Chondrocyte (in vitro differentiated cells): ENCODE results near the gene TAP2. TPM values are rescaled to one million over a fixed set of nuclear protein-coding genes. Genes with fewer than 3 reads are reported as not detected.

Experiments used
- DNase-seq: peaks from one replicate; pipeline ENCODE4 v3.0.0; 2021; ENCODE audit warnings: mixed read lengths, low spot score
- H3K27ac Mint-ChIP-seq: one replicate; pipeline ENCODE4 v1.8.0; 2021; ENCODE audit warnings: mild to moderate bottlenecking, moderate library complexity, mixed read lengths; ENCODE audit not compliant: unreplicated experiment
- H3K27me3 Mint-ChIP-seq: 2 replicates; pipeline ENCODE4 v1.8.0; 2021; ENCODE audit warnings: low read depth, mixed read lengths
- H3K36me3 Mint-ChIP-seq: 2 replicates; pipeline ENCODE4 v1.8.0; 2021; ENCODE audit warnings: low read depth, mixed read lengths
- H3K4me1 Mint-ChIP-seq: 2 replicates; pipeline ENCODE4 v1.8.0; 2021; ENCODE audit warnings: low read depth, mild to moderate bottlenecking, mixed read lengths
- H3K4me3 Mint-ChIP-seq: one replicate; pipeline ENCODE4 v1.8.0; 2021; ENCODE audit warnings: mild to moderate bottlenecking, moderate library complexity, mixed read lengths; ENCODE audit not compliant: unreplicated experiment
- H3K9me3 Mint-ChIP-seq: 2 replicates; pipeline ENCODE4 v1.8.0; 2021; ENCODE audit warnings: low read depth, mixed read lengths
- total RNA-seq: library from RNA; stranded (reverse); gene quantifications from 3 replicates; pipeline ENCODE4 v1.2.1, GENCODE V29; 2021
- TF ChIP-seq, protein P1 (sequence below): fragments of 200-600 bp; sonication (generic); IDR thresholded peaks from 2 replicates; pipeline ENCODE4 v1.5.0; 2021; ENCODE audit warnings: antibody characterized with exemption, mild to moderate bottlenecking, moderate library complexity

TAP2 gene
- total RNA-seq, 1 donor from 2014 or later, result 20.3 TPM

GRCh38 chr6:32867554-32868256 lies 29.2 kb upstream of the TAP2 start:
- TF ChIP-seq, protein P1, sequence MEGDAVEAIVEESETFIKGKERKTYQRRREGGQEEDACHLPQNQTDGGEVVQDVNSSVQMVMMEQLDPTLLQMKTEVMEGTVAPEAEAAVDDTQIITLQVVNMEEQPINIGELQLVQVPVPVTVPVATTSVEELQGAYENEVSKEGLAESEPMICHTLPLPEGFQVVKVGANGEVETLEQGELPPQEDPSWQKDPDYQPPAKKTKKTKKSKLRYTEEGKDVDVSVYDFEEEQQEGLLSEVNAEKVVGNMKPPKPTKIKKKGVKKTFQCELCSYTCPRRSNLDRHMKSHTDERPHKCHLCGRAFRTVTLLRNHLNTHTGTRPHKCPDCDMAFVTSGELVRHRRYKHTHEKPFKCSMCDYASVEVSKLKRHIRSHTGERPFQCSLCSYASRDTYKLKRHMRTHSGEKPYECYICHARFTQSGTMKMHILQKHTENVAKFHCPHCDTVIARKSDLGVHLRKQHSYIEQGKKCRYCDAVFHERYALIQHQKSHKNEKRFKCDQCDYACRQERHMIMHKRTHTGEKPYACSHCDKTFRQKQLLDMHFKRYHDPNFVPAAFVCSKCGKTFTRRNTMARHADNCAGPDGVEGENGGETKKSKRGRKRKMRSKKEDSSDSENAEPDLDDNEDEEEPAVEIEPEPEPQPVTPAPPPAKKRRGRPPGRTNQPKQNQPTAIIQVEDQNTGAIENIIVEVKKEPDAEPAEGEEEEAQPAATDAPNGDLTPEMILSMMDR, result no peak
- H3K36me3 Mint-ChIP-seq, result no peaks in the 10 kb centered on the region
- H3K27ac Mint-ChIP-seq, result no peak overlapping the region
- peaks cover 59% of the 10 kb centered on the region for H3K27me3 Mint-ChIP-seq
- H3K9me3 Mint-ChIP-seq, result peaks cover 3% of the 10 kb centered on the region
- H3K4me3 Mint-ChIP-seq, result no peak overlapping the region
- H3K4me1 Mint-ChIP-seq, result no peaks in the 10 kb centered on the region
- no peak for DNase-seq

GRCh38 chr6:32867022-32867477 lies 28.5 kb upstream of the TAP2 start:
- no peaks in the 10 kb centered on the region for H3K36me3 Mint-ChIP-seq
- no peak for DNase-seq
- H3K9me3 Mint-ChIP-seq, result no peaks in the 10 kb centered on the region
- TF ChIP-seq, protein P1, result no peak
- no peak overlapping the region for H3K4me3 Mint-ChIP-seq
- H3K27me3 Mint-ChIP-seq, result peaks cover 54% of the 10 kb centered on the region
- H3K27ac Mint-ChIP-seq, result no peak overlapping the region
- H3K4me1 Mint-ChIP-seq, result no peaks in the 10 kb centered on the region

- H3K27me3 Mint-ChIP-seq, result peaks cover 46% of the 10 kb centered on the region
- no peak overlapping the region for H3K4me3 Mint-ChIP-seq
- H3K27ac Mint-ChIP-seq, result no peak overlapping the region
- peaks cover 5% of the 10 kb centered on the region for H3K4me1 Mint-ChIP-seq
- TF ChIP-seq, protein P1, result no peak
- H3K9me3 Mint-ChIP-seq, result no peaks in the 10 kb centered on the region
- H3K36me3 Mint-ChIP-seq, result no peaks in the 10 kb centered on the region
- no peak for DNase-seq
Observed at GRCh38 chr6:32865724-32866443, 27.3 kb upstream of the TAP2 start.

- TF ChIP-seq, protein P1, result no peak
- no peak overlapping the region for H3K27ac Mint-ChIP-seq
- no peak for DNase-seq
- H3K9me3 Mint-ChIP-seq, result no peaks in the 10 kb centered on the region
- no peak overlapping the region for H3K4me3 Mint-ChIP-seq
- peaks cover 7% of the 10 kb centered on the region for H3K4me1 Mint-ChIP-seq
- peaks cover 38% of the 10 kb centered on the region for H3K27me3 Mint-ChIP-seq
- H3K36me3 Mint-ChIP-seq, result no peaks in the 10 kb centered on the region
Observed at GRCh38 chr6:32862725-32863124, 24.2 kb upstream of the TAP2 start.

- H3K36me3 Mint-ChIP-seq, result no peaks in the 10 kb centered on the region
- TF ChIP-seq, protein P1, result no peak
- H3K9me3 Mint-ChIP-seq, result no peaks in the 10 kb centered on the region
- peaks cover 7% of the 10 kb centered on the region for H3K4me1 Mint-ChIP-seq
- no peak overlapping the region for H3K27ac Mint-ChIP-seq
- H3K27me3 Mint-ChIP-seq, result peaks cover 35% of the 10 kb centered on the region
- DNase-seq, result no peak
- no peak overlapping the region for H3K4me3 Mint-ChIP-seq
Observed at GRCh38 chr6:32860674-32861073, 22.1 kb upstream of the TAP2 start.
